Lower leg skin (tissue), 3 donors: ENCODE results near the gene CLSTN2.

ENCODE experiments used
- CTCF ChIP-seq, 3 donors: fragments of 450-650 bp; IDR thresholded peaks; one replicate each; pipeline ENCODE4 v1.5.1; 2016; ENCODE audit warnings: antibody characterized with exemption in 3 of 3, mild to moderate bottlenecking in 3 of 3, moderate library complexity in 2 of 3
- POLR2A ChIP-seq, 2 donors: fragments of 450-650 bp; IDR thresholded peaks; one replicate each; pipeline ENCODE4 v1.6.1; 2016 to 2017; ENCODE audit warnings: antibody characterized with exemption in 2 of 2, mild to moderate bottlenecking in 1 of 2, moderate library complexity in 1 of 2

DNA sequence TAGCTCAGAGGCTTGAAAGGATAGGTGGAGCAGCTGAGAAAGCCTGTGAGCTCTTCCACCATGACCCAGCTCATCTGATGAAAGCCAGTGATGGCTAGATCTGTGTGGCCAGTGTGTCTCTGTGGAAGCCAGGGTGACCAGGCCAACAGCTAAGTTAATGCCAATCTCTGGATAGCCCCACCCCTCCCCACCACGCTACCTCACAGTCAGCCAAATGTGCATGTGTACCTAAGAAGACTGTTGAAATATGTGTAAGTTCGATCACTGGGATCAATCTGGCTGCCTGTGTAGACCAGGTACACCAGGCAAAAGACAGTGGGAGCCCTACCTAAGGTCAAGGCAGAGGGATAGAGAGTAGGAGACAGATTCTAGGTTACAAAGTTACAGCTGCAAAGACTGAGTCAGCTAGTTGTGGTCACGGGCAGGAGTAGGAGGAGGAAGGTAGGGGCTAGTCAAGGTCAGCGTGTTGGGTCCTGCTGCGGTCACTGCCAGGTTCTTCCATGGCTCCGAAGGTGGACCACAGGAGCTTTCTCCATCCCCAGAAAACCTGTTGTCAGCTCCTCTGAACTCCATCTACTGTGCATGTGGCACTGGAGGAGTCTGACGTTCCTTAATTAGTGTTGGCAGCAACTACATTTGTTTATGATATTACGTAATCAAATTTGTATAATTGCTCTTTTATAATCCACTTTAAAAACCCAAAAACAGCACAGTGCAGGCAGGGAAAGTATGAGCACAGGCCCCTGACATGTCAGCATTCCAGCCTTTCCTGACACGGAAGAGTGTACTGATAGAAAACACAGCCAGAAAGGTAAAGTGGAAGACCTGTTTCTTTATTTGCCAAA is 318.0 kb downstream of the CLSTN2 start:
- TF ChIP-seq CTCF (IDR thresholded peaks at IDR 0.05) (no peak), POLR2A (IDR thresholded peaks at IDR 0.05) (no peak)
